Kasumi-1 (cell line): ENCODE measurements around the gene PDCD4.

Source experiments
- DNase-seq, 2 experiments: peaks; one replicate each; lab custom pipeline; 2025; lab: John Stamatoyannopoulos, UW

PDCD4 gene

GRCh38 chr10:110861476-110861875, 10.3 kb upstream of the PDCD4 start:
- DNase-seq = no peak

GRCh38 chr10:110861930-110862649, 9.6 kb upstream of the PDCD4 start:
- no peak for DNase-seq

GRCh38 chr10:110862961-110863360, 8.8 kb upstream of the PDCD4 start:
- DNase-seq = no peak

GRCh38 chr10:110863361-110863760, 8.4 kb upstream of the PDCD4 start:
- DNase-seq = peak in 1 of 2 experiments; percentile 31

- DNase-seq = no peak
Observed at GRCh38 chr10:110863956-110864355, 7.8 kb upstream of the PDCD4 start.

- DNase-seq = peak; percentile 62 to 75
Observed at GRCh38 chr10:110864662-110865140, 7.0 kb upstream of the PDCD4 start.

- no peak for DNase-seq
Observed at GRCh38 chr10:110865186-110865808, 6.4 kb upstream of the PDCD4 start.

- no peak for DNase-seq
Observed at GRCh38 chr10:110865809-110866482, 5.8 kb upstream of the PDCD4 start.

- DNase-seq = peak; percentile 53 to 64
Observed at GRCh38 chr10:110867011-110867806, 4.5 kb upstream of the PDCD4 start.

- DNase-seq = peak in 1 of 2 experiments; percentile 17
Observed at GRCh38 chr10:110867807-110868465, 3.8 kb upstream of the PDCD4 start.

GRCh38 chr10:110868981-110869380, 2.7 kb upstream of the PDCD4 start:
- peak; percentile 66 to 67 for DNase-seq

- DNase-seq = no peak
Observed at GRCh38 chr10:110870823-110871297, 868 bp upstream of the PDCD4 start.

- peak; percentile 93 for DNase-seq
Observed at GRCh38 chr10:110872145-110872983, 636 bp downstream of the PDCD4 start.

- peak; percentile 43 to 63 for DNase-seq
Observed at GRCh38 chr10:110872984-110873923, 1.5 kb downstream of the PDCD4 start.

GRCh38 chr10:110873951-110874350, 2.2 kb downstream of the PDCD4 start:
- no peak for DNase-seq

- no peak for DNase-seq
Observed at GRCh38 chr10:110876000-110876399, 4.3 kb downstream of the PDCD4 start.

- DNase-seq = no peak
Observed at GRCh38 chr10:110876788-110877187, 5.1 kb downstream of the PDCD4 start.

GRCh38 chr10:110880012-110880411, 8.3 kb downstream of the PDCD4 start:
- no peak for DNase-seq

- no peak for DNase-seq
Observed at GRCh38 chr10:110881247-110881646, 9.5 kb downstream of the PDCD4 start.
